Keratinocyte (primary cell): ENCODE data around the gene ADGRF3.

Experiments used
- CTCF ChIP-seq, 3 experiments: IDR thresholded peaks in 1 of 3; conservative IDR thresholded peaks in 1 of 3; optimal IDR thresholded peaks in 1 of 3; 2 replicates in 2 of 3; 3 replicates in 1 of 3; pipeline versions ENCODE3 to v1.5.1; 2011; ENCODE audit warnings: low read length in 3 of 3, mild to moderate bottlenecking in 3 of 3, moderate library complexity in 2 of 3, control low read depth in 1 of 3, inconsistent platforms in 1 of 3; ENCODE audit not compliant: insufficient read depth in 2 of 3; ENCODE audit errors: extremely low read depth in 1 of 3
- EZH2 ChIP-seq: IDR thresholded peaks from one replicate; pipeline ENCODE4 v1.6.1; 2012; ENCODE audit warnings: inconsistent platforms, mild to moderate bottlenecking, low read length, moderate library complexity

DNA sequence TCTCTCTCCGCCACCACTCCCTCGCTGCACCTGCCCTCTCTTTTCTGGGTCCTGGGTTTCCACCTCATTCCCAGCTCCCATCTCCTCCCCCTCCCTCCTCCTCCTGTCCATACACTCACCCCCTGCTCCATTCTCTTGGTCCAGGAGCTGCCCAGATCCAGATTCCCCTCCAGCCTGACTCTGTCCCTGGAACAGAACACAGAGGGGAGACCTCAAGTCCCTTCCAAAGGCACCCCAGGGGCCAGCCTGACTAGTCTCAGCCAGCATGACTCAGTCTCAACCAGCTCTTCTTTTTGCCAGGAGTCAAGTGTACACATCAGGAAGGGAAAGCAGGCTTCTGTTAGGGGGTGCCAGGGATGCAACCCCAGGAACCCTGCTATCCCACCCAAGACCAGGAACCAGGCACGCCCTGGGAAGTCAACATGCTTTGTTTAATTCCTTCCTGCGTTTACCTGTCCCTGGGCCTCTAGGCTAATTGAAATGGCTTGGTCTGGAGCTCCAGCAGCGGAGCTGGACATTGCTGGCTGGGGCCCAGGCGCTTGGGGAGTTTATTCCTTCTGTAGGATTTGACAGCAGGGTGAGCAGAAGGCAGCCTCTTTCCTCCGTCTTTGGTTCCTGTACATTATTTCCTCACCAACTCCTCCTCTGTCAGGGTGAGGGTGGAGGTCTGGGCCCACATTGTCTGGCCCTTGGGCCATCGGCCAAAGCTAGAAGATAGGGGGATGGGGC lies 29.0 kb downstream of the ADGRF3 start:
- TF ChIP-seq EZH2 (no peak), CTCF (optimal IDR thresholded peaks at IDR 0.05 in 1 of 3, IDR thresholded peaks at IDR 0.05 in 1 of 3, conservative IDR thresholded peaks at IDR 0.05 in 1 of 3; ENCODE audit: extremely low read depth in 1 of 3, insufficient read depth in 2 of 3, low read length in 3 of 3) (no peak)
